ENCODE measurements around the gene EXOG.

DNA sequence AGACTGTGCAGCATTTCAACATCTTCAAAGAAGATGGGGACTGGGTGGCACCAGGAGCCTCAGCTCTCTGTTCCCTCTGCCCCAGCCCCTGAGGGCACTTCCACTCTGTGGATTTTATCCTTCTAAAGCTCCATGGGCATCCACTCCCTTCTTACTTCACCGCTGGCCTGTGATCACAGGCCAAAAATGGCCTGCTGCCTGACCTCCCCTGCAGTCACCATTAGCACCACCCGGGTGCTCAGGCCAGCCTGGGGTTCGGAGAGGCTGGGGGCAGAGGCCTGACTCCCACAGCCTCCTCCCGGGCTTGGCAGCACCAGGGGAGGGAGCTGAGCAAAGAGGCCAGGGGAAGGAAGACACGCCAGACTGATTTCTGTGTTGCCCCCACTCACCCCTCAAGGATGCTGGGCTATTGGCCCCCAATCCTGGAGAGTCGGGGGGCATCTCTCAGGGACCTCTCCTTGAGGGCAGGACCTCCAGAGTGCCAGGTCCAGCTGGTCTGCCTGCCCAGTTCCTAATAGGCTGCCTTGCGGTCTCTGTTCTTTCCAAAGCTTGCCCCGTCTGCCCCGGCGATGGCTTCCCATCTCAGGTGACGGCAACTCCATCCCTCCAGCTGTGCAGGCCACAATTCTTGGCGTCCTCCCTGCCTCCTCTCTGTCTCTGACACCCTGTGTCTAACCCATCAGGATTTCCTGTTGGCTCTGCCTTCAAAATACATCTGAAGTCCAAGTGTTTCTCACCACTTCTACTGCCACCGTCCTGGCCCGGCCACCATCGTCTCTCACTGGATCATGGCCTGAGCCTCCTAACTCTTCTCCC lies 67.1 kb downstream of the EXOG start:
- TF ChIP-seq EP300 (conservative IDR thresholded peaks at IDR 0.05; ENCODE audit: poor library complexity, severe bottlenecking): no peak
- TF ChIP-seq, protein P1, sequence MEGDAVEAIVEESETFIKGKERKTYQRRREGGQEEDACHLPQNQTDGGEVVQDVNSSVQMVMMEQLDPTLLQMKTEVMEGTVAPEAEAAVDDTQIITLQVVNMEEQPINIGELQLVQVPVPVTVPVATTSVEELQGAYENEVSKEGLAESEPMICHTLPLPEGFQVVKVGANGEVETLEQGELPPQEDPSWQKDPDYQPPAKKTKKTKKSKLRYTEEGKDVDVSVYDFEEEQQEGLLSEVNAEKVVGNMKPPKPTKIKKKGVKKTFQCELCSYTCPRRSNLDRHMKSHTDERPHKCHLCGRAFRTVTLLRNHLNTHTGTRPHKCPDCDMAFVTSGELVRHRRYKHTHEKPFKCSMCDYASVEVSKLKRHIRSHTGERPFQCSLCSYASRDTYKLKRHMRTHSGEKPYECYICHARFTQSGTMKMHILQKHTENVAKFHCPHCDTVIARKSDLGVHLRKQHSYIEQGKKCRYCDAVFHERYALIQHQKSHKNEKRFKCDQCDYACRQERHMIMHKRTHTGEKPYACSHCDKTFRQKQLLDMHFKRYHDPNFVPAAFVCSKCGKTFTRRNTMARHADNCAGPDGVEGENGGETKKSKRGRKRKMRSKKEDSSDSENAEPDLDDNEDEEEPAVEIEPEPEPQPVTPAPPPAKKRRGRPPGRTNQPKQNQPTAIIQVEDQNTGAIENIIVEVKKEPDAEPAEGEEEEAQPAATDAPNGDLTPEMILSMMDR (IDR thresholded peaks at IDR 0.05; ENCODE audit: poor library complexity, severe bottlenecking): no peak
